Measurements from ENCODE around the gene C16orf54. TPM values are rescaled to one million over a fixed set of nuclear protein-coding genes. Genes with fewer than 3 reads are reported as not detected.

C16orf54 gene
- total and polyA plus RNA-seq, 10 of the 15 experiments (the other 5 are each of a cell fraction or from before 2014, with no cell fraction given) = 2.1 to 13.3 (median 5.4) TPM

DNA sequence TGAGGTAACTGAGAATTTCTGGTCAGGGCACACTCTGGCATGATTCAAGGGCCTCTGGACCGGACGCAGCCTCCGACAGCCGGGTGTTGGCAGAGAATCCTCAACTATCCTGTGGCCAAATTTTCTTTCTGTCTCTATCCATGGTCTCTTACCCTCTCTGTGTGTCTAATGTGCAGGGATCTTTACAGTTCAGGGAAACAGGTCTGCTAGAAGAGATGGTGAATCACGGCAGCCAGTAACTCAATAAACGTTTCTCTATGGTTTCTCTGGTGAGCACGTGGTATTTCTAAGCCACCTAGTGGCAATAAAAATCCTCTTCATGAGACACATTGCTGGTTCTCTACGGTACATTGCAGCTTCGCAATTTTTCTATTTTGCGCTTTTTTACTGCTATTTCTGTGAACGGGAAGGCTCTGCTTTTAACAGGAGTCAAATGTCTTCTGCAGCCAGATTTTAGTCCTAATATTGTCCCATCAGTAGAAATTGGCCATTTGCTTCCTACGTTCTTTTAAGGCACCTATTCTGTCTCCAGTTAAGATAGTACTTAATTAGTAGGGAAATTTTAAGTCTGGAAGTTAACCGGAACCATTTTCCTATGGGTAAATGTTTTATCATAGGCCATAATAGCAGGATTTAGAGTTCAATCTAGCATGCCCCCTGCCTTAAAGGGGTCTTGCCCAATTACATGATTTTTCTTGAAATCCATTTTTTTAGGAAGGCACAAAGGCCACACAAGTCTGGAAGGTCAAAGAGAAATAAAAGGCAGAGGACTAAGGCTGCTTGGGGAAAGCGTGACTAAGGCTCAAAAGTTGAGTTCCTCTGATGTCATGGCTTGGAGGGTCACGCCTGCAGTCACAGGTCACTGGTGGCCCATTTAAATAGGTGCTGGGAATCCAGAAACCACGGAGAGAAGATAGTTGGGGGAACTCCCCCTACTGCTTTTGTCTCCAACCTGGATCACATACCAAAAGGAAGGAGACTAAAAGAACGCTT is 35.3 kb downstream of the C16orf54 start (continued):
- TF ChIP-seq, protein P1, sequence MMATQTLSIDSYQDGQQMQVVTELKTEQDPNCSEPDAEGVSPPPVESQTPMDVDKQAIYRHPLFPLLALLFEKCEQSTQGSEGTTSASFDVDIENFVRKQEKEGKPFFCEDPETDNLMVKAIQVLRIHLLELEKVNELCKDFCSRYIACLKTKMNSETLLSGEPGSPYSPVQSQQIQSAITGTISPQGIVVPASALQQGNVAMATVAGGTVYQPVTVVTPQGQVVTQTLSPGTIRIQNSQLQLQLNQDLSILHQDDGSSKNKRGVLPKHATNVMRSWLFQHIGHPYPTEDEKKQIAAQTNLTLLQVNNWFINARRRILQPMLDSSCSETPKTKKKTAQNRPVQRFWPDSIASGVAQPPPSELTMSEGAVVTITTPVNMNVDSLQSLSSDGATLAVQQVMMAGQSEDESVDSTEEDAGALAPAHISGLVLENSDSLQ (IDR thresholded peaks at IDR 0.05) = no peak
- TF ChIP-seq, protein P2, sequence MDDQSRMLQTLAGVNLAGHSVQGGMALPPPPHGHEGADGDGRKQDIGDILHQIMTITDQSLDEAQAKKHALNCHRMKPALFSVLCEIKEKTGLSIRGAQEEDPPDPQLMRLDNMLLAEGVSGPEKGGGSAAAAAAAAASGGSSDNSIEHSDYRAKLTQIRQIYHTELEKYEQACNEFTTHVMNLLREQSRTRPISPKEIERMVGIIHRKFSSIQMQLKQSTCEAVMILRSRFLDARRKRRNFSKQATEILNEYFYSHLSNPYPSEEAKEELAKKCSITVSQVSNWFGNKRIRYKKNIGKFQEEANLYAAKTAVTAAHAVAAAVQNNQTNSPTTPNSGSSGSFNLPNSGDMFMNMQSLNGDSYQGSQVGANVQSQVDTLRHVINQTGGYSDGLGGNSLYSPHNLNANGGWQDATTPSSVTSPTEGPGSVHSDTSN (IDR thresholded peaks at IDR 0.05; ENCODE audit: insufficient replicate concordance, low read depth, low read length) = no peak
- TF ChIP-seq ZSCAN29 (IDR thresholded peaks at IDR 0.05) = no peak
- no peak for TF ChIP-seq POLR2AphosphoS2 (IDR thresholded peaks at IDR 0.05; ENCODE audit: low read depth, low read length)
- no peak for TF ChIP-seq SMAD1 (IDR thresholded peaks at IDR 0.05; ENCODE audit: low read depth, partially characterized antibody)
- TF ChIP-seq, protein P3, sequence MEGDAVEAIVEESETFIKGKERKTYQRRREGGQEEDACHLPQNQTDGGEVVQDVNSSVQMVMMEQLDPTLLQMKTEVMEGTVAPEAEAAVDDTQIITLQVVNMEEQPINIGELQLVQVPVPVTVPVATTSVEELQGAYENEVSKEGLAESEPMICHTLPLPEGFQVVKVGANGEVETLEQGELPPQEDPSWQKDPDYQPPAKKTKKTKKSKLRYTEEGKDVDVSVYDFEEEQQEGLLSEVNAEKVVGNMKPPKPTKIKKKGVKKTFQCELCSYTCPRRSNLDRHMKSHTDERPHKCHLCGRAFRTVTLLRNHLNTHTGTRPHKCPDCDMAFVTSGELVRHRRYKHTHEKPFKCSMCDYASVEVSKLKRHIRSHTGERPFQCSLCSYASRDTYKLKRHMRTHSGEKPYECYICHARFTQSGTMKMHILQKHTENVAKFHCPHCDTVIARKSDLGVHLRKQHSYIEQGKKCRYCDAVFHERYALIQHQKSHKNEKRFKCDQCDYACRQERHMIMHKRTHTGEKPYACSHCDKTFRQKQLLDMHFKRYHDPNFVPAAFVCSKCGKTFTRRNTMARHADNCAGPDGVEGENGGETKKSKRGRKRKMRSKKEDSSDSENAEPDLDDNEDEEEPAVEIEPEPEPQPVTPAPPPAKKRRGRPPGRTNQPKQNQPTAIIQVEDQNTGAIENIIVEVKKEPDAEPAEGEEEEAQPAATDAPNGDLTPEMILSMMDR (IDR thresholded peaks at IDR 0.05 in 2 of 3, conservative IDR thresholded peaks at IDR 0.05 in 1 of 3; ENCODE audit: control insufficient read depth in 2 of 3, extremely low read depth in 1 of 3, insufficient read depth in 1 of 3, low read depth in 3 of 3, low read length in 3 of 3) = peak; percentile 52 to 75 (median 58); a peak in 5 of 6 replicates
- 0 out of 2 replicates have a peak, but pooled peaks have one; percentile 6 for TF ChIP-seq JUNB (IDR thresholded peaks at IDR 0.05)
- TF ChIP-seq PML (IDR thresholded peaks at IDR 0.05; ENCODE audit: low read length) = no peak
- TF ChIP-seq FOXM1 (IDR thresholded peaks at IDR 0.05; ENCODE audit: low read depth, low read length) = peak; percentile 36; the same call in 1 of the 2 replicates
- TF ChIP-seq CBFB (IDR thresholded peaks at IDR 0.05; ENCODE audit: low read depth) = no peak
- no peak for TF ChIP-seq NBN (IDR thresholded peaks at IDR 0.05)
- no peak for TF ChIP-seq TCF3 (IDR thresholded peaks at IDR 0.05; ENCODE audit: borderline replicate concordance, insufficient read depth, low read depth, low read length)
- TF ChIP-seq NRF1 (conservative IDR thresholded peaks at IDR 0.05; ENCODE audit: low read depth, low read length) = no peak
- TF ChIP-seq MYB (IDR thresholded peaks at IDR 0.05; ENCODE audit: borderline replicate concordance, low read depth, low read length) = no peak
- TF ChIP-seq, protein P4, sequence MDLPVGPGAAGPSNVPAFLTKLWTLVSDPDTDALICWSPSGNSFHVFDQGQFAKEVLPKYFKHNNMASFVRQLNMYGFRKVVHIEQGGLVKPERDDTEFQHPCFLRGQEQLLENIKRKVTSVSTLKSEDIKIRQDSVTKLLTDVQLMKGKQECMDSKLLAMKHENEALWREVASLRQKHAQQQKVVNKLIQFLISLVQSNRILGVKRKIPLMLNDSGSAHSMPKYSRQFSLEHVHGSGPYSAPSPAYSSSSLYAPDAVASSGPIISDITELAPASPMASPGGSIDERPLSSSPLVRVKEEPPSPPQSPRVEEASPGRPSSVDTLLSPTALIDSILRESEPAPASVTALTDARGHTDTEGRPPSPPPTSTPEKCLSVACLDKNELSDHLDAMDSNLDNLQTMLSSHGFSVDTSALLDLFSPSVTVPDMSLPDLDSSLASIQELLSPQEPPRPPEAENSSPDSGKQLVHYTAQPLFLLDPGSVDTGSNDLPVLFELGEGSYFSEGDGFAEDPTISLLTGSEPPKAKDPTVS (IDR thresholded peaks at IDR 0.05; ENCODE audit: low read depth, low read length) = no peak
- TF ChIP-seq, protein P5, sequence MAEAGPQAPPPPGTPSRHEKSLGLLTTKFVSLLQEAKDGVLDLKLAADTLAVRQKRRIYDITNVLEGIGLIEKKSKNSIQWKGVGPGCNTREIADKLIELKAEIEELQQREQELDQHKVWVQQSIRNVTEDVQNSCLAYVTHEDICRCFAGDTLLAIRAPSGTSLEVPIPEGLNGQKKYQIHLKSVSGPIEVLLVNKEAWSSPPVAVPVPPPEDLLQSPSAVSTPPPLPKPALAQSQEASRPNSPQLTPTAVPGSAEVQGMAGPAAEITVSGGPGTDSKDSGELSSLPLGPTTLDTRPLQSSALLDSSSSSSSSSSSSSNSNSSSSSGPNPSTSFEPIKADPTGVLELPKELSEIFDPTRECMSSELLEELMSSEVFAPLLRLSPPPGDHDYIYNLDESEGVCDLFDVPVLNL (IDR thresholded peaks at IDR 0.05; ENCODE audit: low read depth, low read length) = no peak
- 0 out of 2 replicates have a peak, but pooled peaks have one; percentile 29 for TF ChIP-seq PAX5 (IDR thresholded peaks at IDR 0.05; ENCODE audit: borderline replicate concordance, low read depth, low read length)
- no peak for TF ChIP-seq IRF4 (IDR thresholded peaks at IDR 0.05; ENCODE audit: low read depth, low read length)
- no peak for TF ChIP-seq EZH2 (IDR thresholded peaks at IDR 0.05; ENCODE audit: borderline replicate concordance, control insufficient read depth, low read depth, low read length)
- TF ChIP-seq FOS (IDR thresholded peaks at IDR 0.05; ENCODE audit: borderline replicate concordance, extremely low read depth, insufficient read length) = no peak
- no peak for TF ChIP-seq NFIC (IDR thresholded peaks at IDR 0.05; ENCODE audit: low read depth, low read length)

Data from GM12878 (cell line).